ENCODE data around the gene ATP1B1. TPM values are rescaled to one million over a fixed set of nuclear protein-coding genes. Genes with fewer than 3 reads are reported as not detected.

The ATP1B1 gene
- total RNA-seq, 1 experiment from 2014 or later, result 44.4 TPM

GRCh38 chr1:169100651-169101088 lies 5.8 kb upstream of the ATP1B1 start:
- H3K9ac ChIP-seq (ENCODE audit: extremely low read depth, insufficient read length, low read length), result no peak overlapping the region
- Mint-ChIP-seq H3K27me3 (ENCODE audit: low read depth) (peaks cover 5% of the 10 kb centered on the region), H3K4me1 (peaks cover 21 to 24% of the 10 kb centered on the region in 2 experiments), H3K9me3 (no peaks in the 10 kb centered on the region), H3K4me3 (no peak overlapping the region), H3K27ac (no peak overlapping the region), H3K36me3 (ENCODE audit: insufficient read depth in 1 of 3, low read depth in 3 of 3) (no peaks in the 10 kb centered on the region; a peak in 1 of 7 replicates)
- no peak overlapping the region for H3K27ac ChIP-seq (ENCODE audit: insufficient read length, low read depth, low read length)
- no peak overlapping the region for H3T11ph ChIP-seq (ENCODE audit: low read length)
- no peak overlapping the region for H2BK5ac ChIP-seq (ENCODE audit: insufficient read length, low read length)
- no peak for DNase-seq
- H3K56ac ChIP-seq (ENCODE audit: insufficient read length, low read depth, low read length), result no peak overlapping the region
- no peak overlapping the region for H3K14ac ChIP-seq (ENCODE audit: insufficient read depth, low read length)
- no peak overlapping the region for H3K4ac ChIP-seq (ENCODE audit: low read depth, low read length)
- no peaks in the 10 kb centered on the region for H3K79me2 ChIP-seq (ENCODE audit: insufficient read depth, low read length)
- no peak overlapping the region for H2BK120ac ChIP-seq (ENCODE audit: low read depth, low read length, poor library complexity, severe bottlenecking)
- no peaks in the 10 kb centered on the region for H3K9me3 ChIP-seq (ENCODE audit: control insufficient read depth, low read depth, low read length)
- no peaks in the 10 kb centered on the region for H3K79me1 ChIP-seq (ENCODE audit: insufficient read depth, low read depth, low read length, poor library complexity, severe bottlenecking)
- H3K27me3 ChIP-seq (ENCODE audit: insufficient read depth, low read length), result no peaks in the 10 kb centered on the region
- H2BK12ac ChIP-seq (ENCODE audit: insufficient read length, low read depth, low read length), result no peak overlapping the region
- no peak overlapping the region for H2AFZ ChIP-seq (ENCODE audit: low read length)
- no peak overlapping the region for H4K8ac ChIP-seq (replicated peaks; ENCODE audit: insufficient read length, low read depth, low read length)
- no peak overlapping the region for H4K91ac ChIP-seq (ENCODE audit: insufficient read length, low read depth, low read length)
- H3K23ac ChIP-seq (ENCODE audit: insufficient read length, low read depth, low read length), result no peak overlapping the region
- H3K4me1 ChIP-seq (ENCODE audit: insufficient read depth, low read length), result peaks cover 13% of the 10 kb centered on the region; the same call in 1 of the 2 replicates
- H4K20me1 ChIP-seq (ENCODE audit: control insufficient read depth, insufficient read depth, insufficient read length), result no peaks in the 10 kb centered on the region
- no peak overlapping the region for H2BK20ac ChIP-seq (ENCODE audit: low read depth, low read length, poor library complexity, severe bottlenecking)
- H3K23me2 ChIP-seq (ENCODE audit: insufficient read length, low read depth, low read length, poor library complexity, severe bottlenecking), result no peaks in the 10 kb centered on the region
- TF ChIP-seq CTCF (conservative IDR thresholded peaks at IDR 0.05), result no peak
- H3K4me2 ChIP-seq (ENCODE audit: insufficient read depth, insufficient read length, low read length), result no peak overlapping the region
- H4K5ac ChIP-seq (ENCODE audit: insufficient read length, low read depth, low read length), result no peak overlapping the region
- no peak overlapping the region for H2BK15ac ChIP-seq (ENCODE audit: low read depth, low read length)
- no peak overlapping the region for H3K18ac ChIP-seq (ENCODE audit: insufficient read length, low read depth, low read length)
- H2AK5ac ChIP-seq (ENCODE audit: insufficient read length, low read length), result no peak overlapping the region
- no CpG with 5 or more reads among the region's 3 CpGs for WGBS (ENCODE audit: extremely low coverage, insufficient read length, low lambda C conversion rate)

Measured in H9 (cell line).